NCI-H2227 treated with DMSO at 0.1 percent for 48 hours (cell line): ENCODE data around the gene CEP112.

Source experiments
- DNase-seq: peaks from one replicate; lab custom pipeline; 2025; lab: John Stamatoyannopoulos, UW

CEP112 gene

DNA sequence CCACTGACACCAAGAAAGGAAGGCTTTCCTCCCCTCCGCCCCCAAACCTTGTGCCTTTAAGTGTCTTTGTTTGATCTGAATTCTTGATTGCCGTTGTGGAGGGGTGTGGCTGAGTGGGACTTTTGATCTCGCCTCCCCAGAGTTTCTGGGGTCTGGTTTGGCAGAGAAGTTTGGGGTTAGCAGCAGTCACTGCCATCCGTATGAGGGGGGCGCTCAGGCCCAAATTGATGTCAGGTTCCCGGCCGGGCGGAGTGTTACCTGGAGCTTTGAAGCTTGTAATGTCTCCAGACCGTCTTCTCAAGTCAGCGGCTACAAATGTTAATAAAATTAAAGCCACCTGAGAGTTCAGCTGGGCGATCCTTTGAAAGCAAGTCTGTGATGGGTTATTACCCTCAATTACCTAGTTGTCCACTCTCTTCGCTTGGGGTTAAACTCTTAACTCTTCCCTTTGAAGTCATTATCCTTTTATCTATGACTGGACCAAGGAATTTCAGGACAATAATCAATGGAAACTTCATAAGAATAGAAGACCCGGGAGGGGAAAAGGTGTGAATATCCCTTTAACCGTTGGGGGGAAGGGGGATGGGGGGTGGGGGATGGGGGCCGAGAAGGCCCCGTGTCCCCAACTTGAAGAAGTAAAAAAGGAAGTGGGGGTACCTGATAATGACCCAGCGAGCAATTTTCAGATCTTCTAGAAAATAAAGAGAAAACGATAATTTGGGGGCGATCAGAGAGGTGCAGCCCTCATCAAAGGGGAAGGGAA lies 598.7 kb downstream of the CEP112 start:
- DNase-seq: no peak

GRCh38 chr17:65592125-65592965 lies 599.6 kb downstream of the CEP112 start:
- no peak for DNase-seq

- no peak for DNase-seq
Measured at GRCh38 chr17:65589321-65589720, 602.6 kb downstream of the CEP112 start.

- DNase-seq: no peak
Measured at GRCh38 chr17:65588181-65588808, 603.6 kb downstream of the CEP112 start.

DNA sequence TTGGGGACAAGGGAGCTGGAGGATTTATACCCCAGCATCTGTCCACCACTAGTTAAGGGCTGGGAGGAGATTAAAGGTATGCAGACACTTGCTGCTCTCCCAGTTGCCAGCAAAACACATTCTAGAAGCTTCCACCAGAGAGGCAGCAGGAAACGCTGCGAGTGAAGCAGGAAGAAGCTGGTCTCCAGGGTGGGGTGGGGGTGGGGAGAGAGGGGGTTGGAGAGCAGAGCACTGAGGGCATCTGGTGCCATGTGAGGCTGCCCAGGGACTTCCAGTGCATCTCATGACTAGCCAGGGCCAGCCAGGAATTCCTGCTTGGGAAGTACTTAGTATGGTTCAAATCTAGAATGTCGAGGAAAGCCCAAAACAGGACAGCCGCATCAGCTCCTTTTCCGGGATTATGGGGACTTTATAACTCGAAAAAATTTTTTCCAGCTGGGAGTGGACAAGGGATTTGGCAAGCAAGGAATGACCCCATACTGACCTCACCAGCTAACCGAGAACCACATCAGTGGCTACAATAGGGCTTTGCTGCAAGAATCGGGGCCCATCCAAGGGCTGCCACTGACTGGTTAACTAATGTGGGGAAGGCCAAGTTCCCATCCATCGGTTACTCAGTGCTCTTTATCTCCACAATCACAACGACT lies 604.3 kb downstream of the CEP112 start:
- no peak for DNase-seq

GRCh38 chr17:65586899-65587298 lies 605.0 kb downstream of the CEP112 start:
- no peak for DNase-seq
